HG02610 (cell line): ENCODE results near the gene IKZF1.

ENCODE experiments used
- ATAC-seq: cut with Tn5 transposase; IDR thresholded peaks from one replicate; pipeline ENCODE4 v1.9.1; 2021; ENCODE audit warnings: mild to moderate bottlenecking, moderate library complexity; ENCODE audit not compliant: unreplicated experiment

The IKZF1 gene

GRCh38 chr7:50369143-50370026 is 64.9 kb downstream of the IKZF1 start:
- no peak for ATAC-seq

- ATAC-seq, result no peak
Measured at GRCh38 chr7:50370884-50371283, 66.4 kb downstream of the IKZF1 start.

GRCh38 chr7:50371551-50372021 is 67.1 kb downstream of the IKZF1 start:
- peak; percentile 75 for ATAC-seq

- ATAC-seq, result no peak
Measured at GRCh38 chr7:50372923-50373322, 68.4 kb downstream of the IKZF1 start.

- ATAC-seq, result no peak
Measured at GRCh38 chr7:50376056-50376820, 71.7 kb downstream of the IKZF1 start.

- no peak for ATAC-seq
Measured at GRCh38 chr7:50377356-50377755, 72.8 kb downstream of the IKZF1 start.

GRCh38 chr7:50379082-50379481 is 74.6 kb downstream of the IKZF1 start:
- no peak for ATAC-seq

- no peak for ATAC-seq
Measured at GRCh38 chr7:50379539-50379938, 75.0 kb downstream of the IKZF1 start.

GRCh38 chr7:50382455-50382854 is 77.9 kb downstream of the IKZF1 start:
- no peak for ATAC-seq

GRCh38 chr7:50387351-50387750 is 82.8 kb downstream of the IKZF1 start:
- no peak for ATAC-seq

GRCh38 chr7:50389961-50390360 is 85.4 kb downstream of the IKZF1 start:
- no peak for ATAC-seq

- ATAC-seq, result no peak
Measured at GRCh38 chr7:50391386-50391785, 86.9 kb downstream of the IKZF1 start.

GRCh38 chr7:50393076-50393475 is 88.6 kb downstream of the IKZF1 start:
- no peak for ATAC-seq

GRCh38 chr7:50393547-50394252 is 89.2 kb downstream of the IKZF1 start:
- peak; percentile 32 for ATAC-seq

- ATAC-seq, result no peak
Measured at GRCh38 chr7:50394315-50394714, 89.8 kb downstream of the IKZF1 start.

- ATAC-seq, result peak; percentile 8
Measured at GRCh38 chr7:50396856-50397255, 92.3 kb downstream of the IKZF1 start.

- ATAC-seq, result peak; percentile 78
Measured at GRCh38 chr7:50397320-50397970, 92.9 kb downstream of the IKZF1 start.

- ATAC-seq, result no peak
Measured at GRCh38 chr7:50397971-50398324, 93.4 kb downstream of the IKZF1 start.

- ATAC-seq, result no peak
Measured at GRCh38 chr7:50399206-50399605, 94.7 kb downstream of the IKZF1 start.

GRCh38 chr7:50399635-50400034 is 95.1 kb downstream of the IKZF1 start:
- no peak for ATAC-seq

- no peak for ATAC-seq
Measured at GRCh38 chr7:50400114-50400513, 95.6 kb downstream of the IKZF1 start.
